Ovary (tissue), 9 donors: ENCODE data around the gene TRIM39. TPM values are rescaled to one million over a fixed set of nuclear protein-coding genes. Genes with fewer than 3 reads are reported as not detected.
"Not testable (repeated sequence)": the region's sequence is repeated elsewhere in the genome, so short reads cannot be mapped to it uniquely, and the experiment has no call there.

ENCODE experiments used
- DNase-seq, 5 donors: peaks; one replicate each; pipeline ENCODE4 v3.0.0-alpha.2; 2019 to 2020
- H3K27ac ChIP-seq, 2 donors: fragments of 200-600 bp; one replicate each; pipeline versions ENCODE4 v1.5.1 to v1.8.0; 2019 to 2022
- H3K27me3 ChIP-seq: fragments of 200-600 bp; one replicate; pipeline ENCODE4 v1.8.0; 2022
- H3K36me3 ChIP-seq: fragments of 200-600 bp; sonication (generic); one replicate; pipeline ENCODE4 v1.5.1; 2019
- H3K4me1 ChIP-seq: one replicate; pipeline ENCODE4 v1.8.1; 2013; ENCODE audit warnings: mild to moderate bottlenecking, moderate library complexity; ENCODE audit not compliant: insufficient read depth
- H3K4me3 ChIP-seq: fragments of 200-600 bp; sonication (generic); one replicate; pipeline ENCODE4 v1.5.1; 2017
- H3K9me3 ChIP-seq, 2 donors: fragments of 200-600 bp in 1 of 2; sonication (generic) in 1 of 2; one replicate each; pipeline versions ENCODE4 v1.5.1 to v1.8.1; 2013 to 2019; ENCODE audit warnings: mild to moderate bottlenecking in 1 of 2, moderate library complexity in 1 of 2
- CTCF ChIP-seq, 3 donors: fragments of 450-650 bp in 2 of 3; fragments of 200-600 bp in 1 of 3; IDR thresholded peaks; one replicate each; pipeline versions ENCODE4 v1.5.1 to v1.8.0; 2016 to 2022; ENCODE audit warnings: antibody characterized with exemption in 3 of 3, mild to moderate bottlenecking in 1 of 3
- EP300 ChIP-seq: sonication (generic); formaldehyde crosslinking; IDR thresholded peaks from one replicate; pipeline ENCODE4 v1.6.1; 2017; ENCODE audit warnings: antibody characterized with exemption
- POLR2A ChIP-seq: fragments of 450-650 bp; IDR thresholded peaks from one replicate; pipeline ENCODE4 v1.6.1; 2017; ENCODE audit warnings: antibody characterized with exemption, mild to moderate bottlenecking, moderate library complexity
- WGBS, 3 donors: extraction: QIAGEN DNeasy Blood & Tissue Kit in 1 of 3; methylation state at CpG; one replicate each; pipeline versions ENCODE4 v1.1.5 to v1.1.7; 2013 to 2017; 5-methylcytosine and 5-hydroxymethylcytosine counted together
- intact Hi-C, 4 donors: fragments of 100-400 bp; cut with DNase I; formaldehyde crosslinking; loops; one replicate each; pipeline versions ENCODE4 v1.11.0 to v1.15.1; 2022 to 2023
- polyA plus RNA-seq, 2 donors: library from polyadenylated mRNA; stranded (reverse); fragments of 200-250 nt in 1 of 2; fragments of 350-450 nt in 1 of 2; fragmentation: Illumina TruSeq in 1 of 2; extraction: RNeasy Lipid Tissue Mini Kit (QIAGEN cat#74804) in 1 of 2; gene quantifications; one replicate each; pipeline ENCODE4 v1.2.3, GENCODE V29; 2013 to 2014
- total RNA-seq, 7 donors: library from RNA; depleted of rRNA in 2 of 7; stranded (reverse); fragments of >200 nt in 2 of 7; fragmentation: NEBNext Ultra II Directional in 3 of 7; extraction: Animal tissue kit (Norgen Biotek cat#: 25700) in 3 of 7; gene quantifications; one replicate each; pipeline versions ENCODE4 v1.1.0 to v1.2.4, GENCODE V29; 2016 to 2023
- donor health status: DM: no; HTN: no; CAD: no; lungs with moderate emphysema.
- donor health status: DM: no; HTN: no; CAD: no.
- donor health status: Bipolar disorder and iron deficiency.
- donor health status: DM: yes; HTN: yes; CAD: no.
- donor health status: DM: no; HTN: no; CAD: no.
- donor health status: DM: yes; HTN: yes; CAD: no.

Gene TRIM39
- total and polyA plus RNA-seq, 9 donors: 7.6 to 16.7 (median 14.3) TPM

DNA sequence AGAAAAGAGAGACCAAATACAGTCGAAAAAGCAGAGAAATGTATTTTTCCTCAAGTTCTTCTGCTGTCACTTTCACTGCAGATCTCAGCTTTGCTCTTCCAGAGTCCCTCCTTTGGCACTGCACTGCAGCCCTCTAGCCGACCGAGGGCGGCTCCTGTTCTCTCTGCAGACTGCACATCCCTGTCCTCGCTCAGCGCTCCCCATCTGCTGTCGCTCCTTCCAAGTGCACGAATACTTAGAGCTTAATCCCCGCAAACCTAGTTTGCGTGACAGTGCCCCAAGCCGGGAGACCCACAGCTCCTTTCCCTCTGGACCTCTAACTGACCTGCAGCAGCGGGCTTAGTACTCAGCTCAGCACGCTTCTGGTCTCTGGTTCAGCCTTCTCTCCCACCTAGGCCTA is 33.4 kb downstream of the TRIM39 start:
- Histone ChIP-seq H3K4me3 (no peak overlapping the region), H3K27ac (no peak overlapping the region), H3K27me3 (no peaks in the 10 kb centered on the region), H3K9me3 (no peaks in the 10 kb centered on the region), H3K36me3 (no peaks in the 10 kb centered on the region), H3K4me1 (no peaks in the 10 kb centered on the region)
- no peak for DNase-seq
- TF ChIP-seq EP300: no peak
- TF ChIP-seq CTCF (IDR thresholded peaks at IDR 0.05): no peak
- no peak for TF ChIP-seq POLR2A
- intact Hi-C loops: no loop called here
- WGBS, 3 donors: 44 to 50% (median 48%) methylated on average over 13 of the region's 13 CpGs

DNA sequence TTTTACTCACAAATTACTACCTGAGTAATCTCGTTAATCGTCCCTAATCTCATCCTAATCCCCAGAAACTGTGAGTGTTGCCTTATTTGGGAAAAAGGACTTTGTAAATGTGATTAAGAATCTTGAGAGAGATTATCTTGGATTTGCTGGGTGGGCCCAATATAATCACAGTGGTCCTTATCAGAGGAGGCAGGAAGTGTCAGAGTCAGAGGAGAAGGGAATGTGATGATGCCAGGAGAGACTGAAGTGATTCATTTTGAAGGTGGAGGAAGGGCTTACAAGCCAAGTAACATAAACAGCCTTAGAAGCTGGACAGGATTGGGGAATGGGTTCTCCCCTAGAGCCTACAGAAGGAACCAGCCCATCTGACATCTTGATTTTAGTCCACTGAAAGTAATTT is 34.9 kb downstream of the TRIM39 start:
- H3K27ac ChIP-seq: no peak overlapping the region
- intact Hi-C loops: no loop called here
- no peaks in the 10 kb centered on the region for H3K9me3 ChIP-seq
- WGBS, 3 donors: 82 to 84% (median 84%) methylated on average over 2 of the region's 2 CpGs
- no peaks in the 10 kb centered on the region for H3K27me3 ChIP-seq
- no peak overlapping the region for H3K4me3 ChIP-seq
- H3K4me1 ChIP-seq: no peaks in the 10 kb centered on the region
- no peaks in the 10 kb centered on the region for H3K36me3 ChIP-seq
- TF ChIP-seq POLR2A: no peak
- TF ChIP-seq CTCF (IDR thresholded peaks at IDR 0.05): no peak
- TF ChIP-seq EP300: no peak
- DNase-seq: no peak

- TF ChIP-seq POLR2A: no peak
- no peak for TF ChIP-seq EP300
- no peak for TF ChIP-seq CTCF (IDR thresholded peaks at IDR 0.05)
- H3K9me3 ChIP-seq: no peaks in the 10 kb centered on the region
- intact Hi-C loops: no loop called here
- H3K4me3 ChIP-seq: no peak overlapping the region
- DNase-seq: no peak
- WGBS, 3 donors: 71 to 87% (median 78%) methylated on average over 2 of the region's 2 CpGs
- H3K27ac ChIP-seq: no peak overlapping the region
- no peaks in the 10 kb centered on the region for H3K27me3 ChIP-seq
- no peaks in the 10 kb centered on the region for H3K36me3 ChIP-seq
- H3K4me1 ChIP-seq: no peaks in the 10 kb centered on the region
These were observed 36.7 kb downstream of the TRIM39 start for GRCh38 chr6:30363459-30363858.

- TF ChIP-seq EP300 (no peak), CTCF (IDR thresholded peaks at IDR 0.05) (no peak), POLR2A (no peak)
- DNase-seq: no peak
- H3K27me3 ChIP-seq: no peaks in the 10 kb centered on the region
- H3K9me3 ChIP-seq: no peaks in the 10 kb centered on the region
- H3K36me3 ChIP-seq: no peaks in the 10 kb centered on the region
- intact Hi-C loops: no loop called here
- no peak overlapping the region for H3K4me3 ChIP-seq
- 74 to 84% (median 84%) methylated on average over 2 of the region's 2 CpGs for WGBS, 3 donors
- no peak overlapping the region for H3K27ac ChIP-seq
- no peaks in the 10 kb centered on the region for H3K4me1 ChIP-seq
These were observed 37.9 kb downstream of the TRIM39 start for GRCh38 chr6:30364591-30364990.

- H3K27me3 ChIP-seq, H3K4me3 ChIP-seq, H3K36me3 ChIP-seq, H3K27ac ChIP-seq, intact Hi-C loops, H3K4me1 ChIP-seq, DNase-seq, H3K9me3 ChIP-seq: not testable (repeated sequence)
- 26 to 41% (median 28%) methylated on average over 1 of the region's 1 CpG for WGBS, 3 donors
These were observed 42.6 kb downstream of the TRIM39 start for GRCh38 chr6:30369280-30369679.
